Measurements from ENCODE around the gene AFMID. TPM values are rescaled to one million over a fixed set of nuclear protein-coding genes. Genes with fewer than 3 reads are reported as not detected.

Gene AFMID
- total and polyA plus RNA-seq, 2 experiments from 2014 or later: 38.0 to 47.5 TPM

GRCh38 chr17:78223061-78223460, 35.9 kb downstream of the AFMID start:
- H3K9me2 ChIP-seq (ENCODE audit: insufficient read depth): no peaks in the 10 kb centered on the region
- H3K27ac ChIP-seq (ENCODE audit: low read depth): no peak overlapping the region
- H4K20me1 ChIP-seq (replicated peaks; ENCODE audit: insufficient read depth): no peaks in the 10 kb centered on the region; the same call in none of the 2 replicates
- H3K27me3 Mint-ChIP-seq (ENCODE audit: insufficient read depth, low read depth, poor library complexity): peaks cover 10% of the 10 kb centered on the region
- TF ChIP-seq, protein P1, sequence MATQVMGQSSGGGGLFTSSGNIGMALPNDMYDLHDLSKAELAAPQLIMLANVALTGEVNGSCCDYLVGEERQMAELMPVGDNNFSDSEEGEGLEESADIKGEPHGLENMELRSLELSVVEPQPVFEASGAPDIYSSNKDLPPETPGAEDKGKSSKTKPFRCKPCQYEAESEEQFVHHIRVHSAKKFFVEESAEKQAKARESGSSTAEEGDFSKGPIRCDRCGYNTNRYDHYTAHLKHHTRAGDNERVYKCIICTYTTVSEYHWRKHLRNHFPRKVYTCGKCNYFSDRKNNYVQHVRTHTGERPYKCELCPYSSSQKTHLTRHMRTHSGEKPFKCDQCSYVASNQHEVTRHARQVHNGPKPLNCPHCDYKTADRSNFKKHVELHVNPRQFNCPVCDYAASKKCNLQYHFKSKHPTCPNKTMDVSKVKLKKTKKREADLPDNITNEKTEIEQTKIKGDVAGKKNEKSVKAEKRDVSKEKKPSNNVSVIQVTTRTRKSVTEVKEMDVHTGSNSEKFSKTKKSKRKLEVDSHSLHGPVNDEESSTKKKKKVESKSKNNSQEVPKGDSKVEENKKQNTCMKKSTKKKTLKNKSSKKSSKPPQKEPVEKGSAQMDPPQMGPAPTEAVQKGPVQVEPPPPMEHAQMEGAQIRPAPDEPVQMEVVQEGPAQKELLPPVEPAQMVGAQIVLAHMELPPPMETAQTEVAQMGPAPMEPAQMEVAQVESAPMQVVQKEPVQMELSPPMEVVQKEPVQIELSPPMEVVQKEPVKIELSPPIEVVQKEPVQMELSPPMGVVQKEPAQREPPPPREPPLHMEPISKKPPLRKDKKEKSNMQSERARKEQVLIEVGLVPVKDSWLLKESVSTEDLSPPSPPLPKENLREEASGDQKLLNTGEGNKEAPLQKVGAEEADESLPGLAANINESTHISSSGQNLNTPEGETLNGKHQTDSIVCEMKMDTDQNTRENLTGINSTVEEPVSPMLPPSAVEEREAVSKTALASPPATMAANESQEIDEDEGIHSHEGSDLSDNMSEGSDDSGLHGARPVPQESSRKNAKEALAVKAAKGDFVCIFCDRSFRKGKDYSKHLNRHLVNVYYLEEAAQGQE (IDR thresholded peaks at IDR 0.05; ENCODE audit: unreplicated experiment): no peak
- TF ChIP-seq ZNF331 (CRISPR knock-in tag; IDR thresholded peaks at IDR 0.05; ENCODE audit: low read depth) (no peak), EZH2 (IDR thresholded peaks at IDR 0.05; ENCODE audit: low read depth, unreplicated experiment) (no peak), EZH2phosphoT487 (IDR thresholded peaks at IDR 0.05; ENCODE audit: unreplicated experiment) (no peak), NANOG (IDR thresholded peaks at IDR 0.05; ENCODE audit: borderline replicate concordance) (no peak), ZNF114 (CRISPR knock-in tag; IDR thresholded peaks at IDR 0.05) (no peak), ETS1 (IDR thresholded peaks at IDR 0.05) (no peak), POLR2AphosphoS5 (IDR thresholded peaks at IDR 0.05; ENCODE audit: low read depth) (no peak), ZNF462 (CRISPR knock-in tag; IDR thresholded peaks at IDR 0.05) (no peak), STAT1 (IDR thresholded peaks at IDR 0.05; ENCODE audit: unreplicated experiment) (no peak), JUNB (IDR thresholded peaks at IDR 0.05; ENCODE audit: unreplicated experiment) (no peak), CTCF (conservative IDR thresholded peaks at IDR 0.05; ENCODE audit: low read depth in 2 of 2) (no peak), CREB1 (CRISPR knock-in tag; IDR thresholded peaks at IDR 0.05; ENCODE audit: low read depth) (no peak)
- H3K36me3 Mint-ChIP-seq (ENCODE audit: low read depth): peaks cover 60% of the 10 kb centered on the region
- H3K9me3 Mint-ChIP-seq: no peaks in the 10 kb centered on the region; the same call in 2 of the 3 replicates
- no peaks in the 10 kb centered on the region for H3K27me3 ChIP-seq (ENCODE audit: insufficient read depth)
- ATAC-seq: no peak
- no peak overlapping the region for H3K4me3 Mint-ChIP-seq
- peaks cover 41% of the 10 kb centered on the region for H3F3A ChIP-seq (replicated peaks; ENCODE audit: low read depth)
- peaks cover 18% of the 10 kb centered on the region for H3K4me1 Mint-ChIP-seq
- H3K4me1 ChIP-seq (ENCODE audit: insufficient read depth): peaks cover 4% of the 10 kb centered on the region; the same call in 1 of the 2 replicates
- H3K4me3 ChIP-seq: no peak overlapping the region
- no peak overlapping the region for H3K4me2 ChIP-seq
- H3K27ac Mint-ChIP-seq: no peak overlapping the region
- H2AFZ ChIP-seq: no peak overlapping the region
- H3K79me2 ChIP-seq (replicated peaks; ENCODE audit: insufficient read depth): peaks cover 12% of the 10 kb centered on the region; the same call in 1 of the 2 replicates
- peaks cover 28% of the 10 kb centered on the region for H3K36me3 ChIP-seq (ENCODE audit: insufficient read depth)
- DNase-seq (ENCODE audit: low spot score): no peak
